ENCODE data around the gene COL25A1. TPM values are rescaled to one million over a fixed set of nuclear protein-coding genes. Genes with fewer than 3 reads are reported as not detected.

Gene COL25A1
- total and polyA plus RNA-seq, 4 experiments from 2014 or later: 0.06 to 0.55 (median 0.44) TPM; not detected in 1

DNA sequence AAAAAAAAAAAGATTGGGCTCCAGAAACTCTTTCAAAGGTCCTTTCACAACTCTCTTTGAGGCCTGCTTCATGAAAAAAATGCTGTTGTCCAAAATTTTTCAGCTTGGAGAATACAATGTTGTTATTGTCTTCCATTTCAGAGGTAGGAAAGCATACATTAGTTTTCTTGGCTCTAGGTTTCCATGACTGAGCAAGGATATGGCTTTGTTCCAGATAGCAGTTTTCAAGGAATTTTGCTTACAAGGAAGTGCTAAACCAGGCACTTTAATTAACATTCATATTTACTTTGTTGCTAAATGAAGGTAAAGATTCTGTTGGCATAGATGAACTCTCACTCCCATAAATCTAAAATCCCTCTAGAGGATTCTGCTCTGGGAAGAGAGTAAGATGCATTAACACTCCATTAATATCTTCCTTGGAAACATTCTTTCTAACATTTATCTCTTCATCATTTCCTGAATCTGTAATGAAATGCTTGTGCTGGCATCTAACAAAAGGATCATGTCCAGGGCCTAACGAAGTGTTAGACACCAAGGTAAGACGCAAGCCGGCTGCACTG is 118.4 kb downstream of the COL25A1 start:
- Mint-ChIP-seq H3K4me1 (no peaks in the 10 kb centered on the region), H3K27ac (no peak overlapping the region), H3K27me3 (peaks cover 6 to 14% of the 10 kb centered on the region in 2 donors), H3K36me3 (no peaks in the 10 kb centered on the region), H3K4me3 (no peak overlapping the region), H3K9me3 (peaks cover 0 to 7% (median 1%) of the 10 kb centered on the region in 8 donors)
- POLR2A ChIA-PET (ENCODE audit: partially characterized antibody): no interaction called here
- DNase-seq: no peak
- H3K4me3 ChIP-seq (ENCODE audit: low read length in 2 of 2): no peak overlapping the region
- no peak overlapping the region for H3K27ac ChIP-seq (ENCODE audit: low read depth, low read length)
- CTCF ChIA-PET (ENCODE audit: partially characterized antibody): no interaction called here
- no peaks in the 10 kb centered on the region for H3K27me3 ChIP-seq (ENCODE audit: insufficient read depth, low read length)
- H3K9me3 ChIP-seq (ENCODE audit: control insufficient read depth in 1 of 2, low read length in 2 of 2): no peaks in the 10 kb centered on the region
- intact Hi-C loops (cut with micrococcal nuclease): no loop called here
- H3K4me1 ChIP-seq (ENCODE audit: insufficient read depth, low read length): no peaks in the 10 kb centered on the region
- no peaks in the 10 kb centered on the region for H3K36me3 ChIP-seq (ENCODE audit: insufficient read depth, low read length)

DNA sequence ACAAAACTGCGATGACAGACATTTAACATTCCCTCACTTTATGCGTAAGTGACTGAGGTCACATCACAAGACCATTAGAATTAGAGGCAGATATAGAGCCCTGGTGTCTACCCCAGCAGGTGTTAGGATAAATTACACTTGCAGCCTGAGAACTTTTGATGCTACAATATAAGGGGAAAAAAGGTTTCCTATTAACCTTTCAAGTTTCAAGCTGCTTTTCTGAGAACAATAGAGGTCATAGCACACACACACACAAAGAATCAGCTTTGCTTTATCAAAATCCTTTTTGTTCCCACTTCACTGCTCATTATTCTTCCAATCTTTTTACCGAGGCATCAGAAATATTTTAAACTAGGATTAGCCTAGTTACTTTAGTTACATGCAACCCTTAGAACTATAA is 119.8 kb downstream of the COL25A1 start:
- H3K27me3 Mint-ChIP-seq: peaks cover 4 to 10% of the 10 kb centered on the region in 2 donors
- intact Hi-C loops (cut with micrococcal nuclease): no loop called here
- H3K9me3 Mint-ChIP-seq: peaks cover 0 to 7% (median 1%) of the 10 kb centered on the region in 8 donors
- no peak overlapping the region for H3K4me3 ChIP-seq (ENCODE audit: low read length in 2 of 2)
- no peak overlapping the region for H3K27ac Mint-ChIP-seq
- no peak for DNase-seq
- no peaks in the 10 kb centered on the region for H3K4me1 Mint-ChIP-seq
- no peaks in the 10 kb centered on the region for H3K36me3 ChIP-seq (ENCODE audit: insufficient read depth, low read length)
- H3K9me3 ChIP-seq (ENCODE audit: control insufficient read depth in 1 of 2, low read length in 2 of 2): no peaks in the 10 kb centered on the region
- ChIA-PET POLR2A (ENCODE audit: partially characterized antibody) (no interaction called here), CTCF (ENCODE audit: partially characterized antibody) (no interaction called here)
- no peaks in the 10 kb centered on the region for H3K36me3 Mint-ChIP-seq
- no peaks in the 10 kb centered on the region for H3K4me1 ChIP-seq (ENCODE audit: insufficient read depth, low read length)
- H3K27me3 ChIP-seq (ENCODE audit: insufficient read depth, low read length): no peaks in the 10 kb centered on the region
- H3K4me3 Mint-ChIP-seq: no peak overlapping the region
- no peak overlapping the region for H3K27ac ChIP-seq (ENCODE audit: low read depth, low read length)

DNA sequence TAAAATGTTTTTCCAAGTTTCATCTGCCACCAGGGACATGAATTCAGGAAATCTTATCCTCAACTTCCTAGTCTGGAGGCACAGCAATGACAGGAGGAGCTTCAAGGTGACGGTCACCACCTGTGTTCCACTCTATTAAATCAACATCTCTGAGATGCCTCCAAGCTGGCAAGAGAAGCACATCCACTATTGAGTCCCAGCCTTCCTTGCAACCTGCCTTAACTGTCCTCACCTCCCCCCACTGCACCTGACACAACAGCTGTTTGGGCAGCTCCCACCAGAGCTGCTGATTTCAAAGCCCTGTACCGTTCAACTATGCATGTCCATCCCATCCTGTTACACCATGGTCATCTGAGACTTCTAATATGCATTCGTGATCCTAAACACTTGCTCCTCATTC is 123.4 kb downstream of the COL25A1 start:
- no peaks in the 10 kb centered on the region for H3K27me3 ChIP-seq (ENCODE audit: insufficient read depth, low read length)
- Mint-ChIP-seq H3K27me3 (peaks cover 1 to 4% of the 10 kb centered on the region in 2 donors), H3K9me3 (peaks cover 0 to 3% (median 0%) of the 10 kb centered on the region in 8 donors), H3K4me1 (no peaks in the 10 kb centered on the region), H3K27ac (no peak overlapping the region), H3K4me3 (no peak overlapping the region), H3K36me3 (no peaks in the 10 kb centered on the region)
- intact Hi-C loops (cut with micrococcal nuclease): no loop called here
- H3K4me1 ChIP-seq (ENCODE audit: insufficient read depth, low read length): no peaks in the 10 kb centered on the region
- POLR2A ChIA-PET (ENCODE audit: partially characterized antibody): no interaction called here
- H3K27ac ChIP-seq (ENCODE audit: low read depth, low read length): no peak overlapping the region
- DNase-seq: no peak
- H3K9me3 ChIP-seq (ENCODE audit: control insufficient read depth in 1 of 2, low read length in 2 of 2): no peaks in the 10 kb centered on the region
- no peaks in the 10 kb centered on the region for H3K36me3 ChIP-seq (ENCODE audit: insufficient read depth, low read length)
- H3K4me3 ChIP-seq (ENCODE audit: low read length in 2 of 2): no peak overlapping the region
- CTCF ChIA-PET (ENCODE audit: partially characterized antibody): no interaction called here

DNA sequence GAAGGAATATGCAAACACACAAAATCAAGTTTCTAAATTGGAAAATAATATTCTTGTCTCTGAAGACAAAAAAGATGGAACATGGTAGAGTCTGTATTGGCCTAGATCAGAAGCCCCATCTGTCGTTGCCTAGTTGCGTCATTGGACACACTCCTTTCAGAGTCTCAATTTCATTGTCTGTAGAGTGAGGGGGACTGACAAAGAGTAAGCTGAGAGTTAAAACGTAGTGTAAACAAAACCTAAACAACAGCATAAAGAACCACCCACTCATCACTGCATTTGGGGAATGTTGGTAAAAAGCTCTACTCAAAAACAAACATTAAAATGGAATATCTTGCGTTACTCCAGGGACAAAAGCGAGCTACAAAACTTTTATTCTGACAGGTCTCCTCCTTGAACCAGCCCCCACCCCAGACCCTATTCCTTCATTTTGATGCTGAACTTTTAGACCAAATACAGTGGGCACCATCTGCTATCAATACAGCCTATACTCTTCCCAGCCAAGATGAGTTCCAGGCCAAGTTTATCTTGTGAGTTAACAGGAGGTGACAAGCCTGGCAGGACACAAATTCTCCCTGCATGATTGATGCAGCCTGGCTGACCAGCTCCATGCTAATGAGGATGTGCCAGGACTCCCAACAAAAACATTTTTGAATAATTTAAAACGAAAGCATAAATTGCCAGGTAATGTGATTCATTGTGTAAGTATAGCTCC is 125.2 kb downstream of the COL25A1 start:
- ChIA-PET POLR2A (ENCODE audit: partially characterized antibody) (no interaction called here), CTCF (ENCODE audit: partially characterized antibody) (interaction anchor here (1.0 kb wide), 1 partner anchor 1342 kb away, joined by 3 read pairs; no protein-coding TSS in a partner anchor)
- intact Hi-C loops (cut with micrococcal nuclease): no loop called here
- Mint-ChIP-seq H3K4me1 (no peaks in the 10 kb centered on the region), H3K27ac (no peak overlapping the region), H3K4me3 (no peak overlapping the region), H3K36me3 (no peaks in the 10 kb centered on the region), H3K9me3 (peaks cover 0 to 3% (median 0%) of the 10 kb centered on the region in 8 donors), H3K27me3 (peaks cover 1% of the 10 kb centered on the region in 2 donors)
- no peak overlapping the region for H3K27ac ChIP-seq (ENCODE audit: low read depth, low read length)
- no peaks in the 10 kb centered on the region for H3K36me3 ChIP-seq (ENCODE audit: insufficient read depth, low read length)
- H3K4me3 ChIP-seq (ENCODE audit: low read length in 2 of 2): no peak overlapping the region
- H3K9me3 ChIP-seq (ENCODE audit: control insufficient read depth in 1 of 2, low read length in 2 of 2): no peaks in the 10 kb centered on the region
- no peak for DNase-seq
- H3K27me3 ChIP-seq (ENCODE audit: insufficient read depth, low read length): no peaks in the 10 kb centered on the region
- no peaks in the 10 kb centered on the region for H3K4me1 ChIP-seq (ENCODE audit: insufficient read depth, low read length)

DNA sequence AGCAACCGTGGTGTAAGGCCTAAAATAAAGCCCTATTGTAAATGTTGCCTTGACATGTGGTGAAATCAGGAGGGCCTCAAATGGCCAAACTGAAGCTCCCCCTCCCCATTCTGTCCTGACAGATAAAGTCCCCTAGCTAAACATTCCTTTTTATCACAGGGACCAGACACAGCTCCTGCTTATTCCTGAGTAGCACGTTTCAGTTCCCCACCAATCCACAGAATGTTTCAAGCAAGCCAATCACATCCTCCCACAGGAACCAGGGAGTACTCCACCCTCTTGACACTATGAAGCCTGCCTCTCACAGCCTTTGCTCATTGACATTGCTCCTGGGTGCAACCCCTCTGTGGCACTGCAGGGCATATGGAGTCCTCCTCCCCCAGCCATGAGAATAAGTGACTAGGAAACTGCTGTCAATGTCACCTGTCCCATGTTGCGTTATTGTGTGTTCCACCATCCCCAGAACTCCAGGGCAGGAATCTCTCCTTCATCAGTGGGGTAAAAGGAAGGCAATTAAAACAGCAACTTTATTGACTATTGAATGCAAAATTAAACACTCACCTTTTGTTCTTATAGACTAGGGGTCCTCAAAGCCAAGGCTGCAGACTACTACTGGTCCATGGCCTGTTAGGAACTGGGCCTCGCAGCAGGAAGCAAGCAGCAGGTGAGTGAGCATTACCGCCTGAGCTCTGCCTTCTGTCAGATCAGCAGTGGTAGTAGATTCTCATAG is 128.1 kb downstream of the COL25A1 start:
- Histone ChIP-seq H3K27me3 (ENCODE audit: insufficient read depth, low read length) (no peaks in the 10 kb centered on the region), H3K27ac (ENCODE audit: low read depth, low read length) (no peak overlapping the region), H3K4me1 (ENCODE audit: insufficient read depth, low read length) (no peaks in the 10 kb centered on the region), H3K4me3 (ENCODE audit: low read length in 2 of 2) (no peak overlapping the region), H3K9me3 (ENCODE audit: control insufficient read depth in 1 of 2, low read length in 2 of 2) (no peaks in the 10 kb centered on the region), H3K36me3 (ENCODE audit: insufficient read depth, low read length) (no peaks in the 10 kb centered on the region)
- Mint-ChIP-seq H3K4me1 (no peaks in the 10 kb centered on the region), H3K9me3 (peaks cover 0 to 3% (median 0%) of the 10 kb centered on the region in 8 donors), H3K27ac (no peak overlapping the region), H3K36me3 (no peaks in the 10 kb centered on the region), H3K4me3 (no peak overlapping the region), H3K27me3 (peaks cover 0 to 1% of the 10 kb centered on the region in 2 donors)
- ChIA-PET POLR2A (ENCODE audit: partially characterized antibody) (no interaction called here), CTCF (ENCODE audit: partially characterized antibody) (no interaction called here)
- intact Hi-C loops (cut with micrococcal nuclease): no loop called here
- no peak for DNase-seq

DNA sequence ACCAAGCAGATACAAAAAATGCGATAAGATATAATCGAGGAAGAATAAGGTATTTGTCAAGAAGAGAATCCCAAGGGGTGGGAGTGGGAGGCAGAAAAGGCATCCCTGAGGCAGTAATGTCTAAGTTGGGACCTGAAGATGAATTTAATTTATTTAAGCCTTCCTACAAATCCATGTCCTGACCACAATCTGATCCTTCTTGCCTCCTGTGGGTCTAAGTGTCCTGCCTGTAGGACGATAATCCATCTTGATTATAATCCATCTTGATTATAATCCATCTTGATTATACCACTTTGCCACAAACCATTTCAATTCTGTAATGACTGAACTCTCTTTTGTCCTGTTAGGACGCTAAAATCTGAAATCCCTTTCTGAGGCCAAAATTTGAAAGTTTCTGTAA is 130.2 kb downstream of the COL25A1 start:
- Mint-ChIP-seq H3K4me3 (no peak overlapping the region), H3K36me3 (no peaks in the 10 kb centered on the region), H3K4me1 (no peaks in the 10 kb centered on the region), H3K9me3 (peaks cover 0 to 2% (median 0%) of the 10 kb centered on the region in 8 donors), H3K27ac (no peak overlapping the region), H3K27me3 (peaks cover 0 to 2% of the 10 kb centered on the region in 2 donors)
- no peaks in the 10 kb centered on the region for H3K27me3 ChIP-seq (ENCODE audit: insufficient read depth, low read length)
- no peak overlapping the region for H3K27ac ChIP-seq (ENCODE audit: low read depth, low read length)
- intact Hi-C loops (cut with micrococcal nuclease): no loop called here
- H3K4me1 ChIP-seq (ENCODE audit: insufficient read depth, low read length): no peaks in the 10 kb centered on the region
- H3K4me3 ChIP-seq (ENCODE audit: low read length in 2 of 2): no peak overlapping the region
- POLR2A ChIA-PET (ENCODE audit: partially characterized antibody): no interaction called here
- DNase-seq: no peak
- CTCF ChIA-PET (ENCODE audit: partially characterized antibody): no interaction called here
- H3K36me3 ChIP-seq (ENCODE audit: insufficient read depth, low read length): no peaks in the 10 kb centered on the region
- H3K9me3 ChIP-seq (ENCODE audit: control insufficient read depth in 1 of 2, low read length in 2 of 2): no peaks in the 10 kb centered on the region

DNA sequence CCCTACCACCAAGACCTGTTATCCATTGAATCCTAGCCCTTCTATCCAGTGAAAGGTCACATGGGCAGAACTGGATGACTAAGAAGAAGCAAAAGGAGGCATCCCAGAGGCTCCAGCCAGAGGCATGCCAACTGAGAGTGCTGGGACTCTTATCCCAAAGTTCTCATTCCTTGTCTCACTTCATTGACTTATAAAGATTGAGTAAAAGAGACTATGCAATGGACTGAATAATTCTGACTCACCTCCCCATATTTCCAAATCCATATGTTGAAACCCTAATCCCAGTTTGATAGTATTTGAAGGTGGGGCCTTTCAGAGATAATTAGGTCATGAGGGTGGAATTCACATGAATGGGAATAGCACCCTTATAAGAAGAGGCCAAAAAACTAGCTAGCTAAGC is 131.4 kb downstream of the COL25A1 start:
- Histone ChIP-seq H3K36me3 (ENCODE audit: insufficient read depth, low read length) (no peaks in the 10 kb centered on the region), H3K27me3 (ENCODE audit: insufficient read depth, low read length) (no peaks in the 10 kb centered on the region), H3K9me3 (ENCODE audit: control insufficient read depth in 1 of 2, low read length in 2 of 2) (no peaks in the 10 kb centered on the region), H3K4me3 (ENCODE audit: low read length in 2 of 2) (no peak overlapping the region), H3K4me1 (ENCODE audit: insufficient read depth, low read length) (no peaks in the 10 kb centered on the region), H3K27ac (ENCODE audit: low read depth, low read length) (no peak overlapping the region)
- no peak for DNase-seq
- intact Hi-C loops (cut with micrococcal nuclease): no loop called here
- Mint-ChIP-seq H3K36me3 (no peaks in the 10 kb centered on the region), H3K9me3 (peaks cover 0 to 2% (median 0%) of the 10 kb centered on the region in 8 donors), H3K4me3 (no peak overlapping the region), H3K27ac (no peak overlapping the region), H3K4me1 (no peaks in the 10 kb centered on the region), H3K27me3 (peaks cover 0 to 2% of the 10 kb centered on the region in 2 donors)
- ChIA-PET POLR2A (ENCODE audit: partially characterized antibody) (no interaction called here), CTCF (ENCODE audit: partially characterized antibody) (no interaction called here)

Data from CD4-positive, alpha-beta memory T cell (primary cell).